SK-N-MC (cell line): ENCODE results near the gene TRAIP.

ENCODE experiments used
- EZH2 ChIP-seq: fragments of 200-600 bp; sonication (generic); IDR thresholded peaks from one replicate; pipeline ENCODE4 v1.6.1; 2017; ENCODE audit warnings: antibody characterized with exemption
- POLR2AphosphoS5 ChIP-seq: IDR thresholded peaks from 2 replicates; pipeline ENCODE4 v1.6.1; 2012; ENCODE audit warnings: mild to moderate bottlenecking, low read depth, low read length, borderline replicate concordance

DNA sequence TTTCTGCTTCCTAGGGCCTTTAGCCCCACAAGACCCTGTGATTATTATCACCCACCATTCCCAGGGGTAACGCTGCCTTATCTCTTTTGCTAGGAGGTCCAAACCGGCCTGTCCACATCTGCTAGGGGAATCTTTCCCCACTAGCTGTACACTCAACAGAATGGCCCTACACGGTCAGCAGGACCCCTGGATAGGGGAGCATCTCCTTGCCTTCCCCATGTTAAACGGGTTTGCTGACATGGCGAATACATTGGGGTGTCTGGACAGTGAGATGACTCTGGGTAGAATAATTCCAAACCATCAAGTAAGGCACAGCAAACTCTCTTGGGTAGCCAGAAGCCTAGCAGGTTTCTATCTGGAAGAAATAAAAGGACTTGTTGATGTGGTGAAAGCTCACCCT, 702 bp downstream of the TRAIP start:
- TF ChIP-seq EZH2 (no peak), POLR2AphosphoS5 (no peak)
